ENCODE measurements around the gene RFWD3.

DNA sequence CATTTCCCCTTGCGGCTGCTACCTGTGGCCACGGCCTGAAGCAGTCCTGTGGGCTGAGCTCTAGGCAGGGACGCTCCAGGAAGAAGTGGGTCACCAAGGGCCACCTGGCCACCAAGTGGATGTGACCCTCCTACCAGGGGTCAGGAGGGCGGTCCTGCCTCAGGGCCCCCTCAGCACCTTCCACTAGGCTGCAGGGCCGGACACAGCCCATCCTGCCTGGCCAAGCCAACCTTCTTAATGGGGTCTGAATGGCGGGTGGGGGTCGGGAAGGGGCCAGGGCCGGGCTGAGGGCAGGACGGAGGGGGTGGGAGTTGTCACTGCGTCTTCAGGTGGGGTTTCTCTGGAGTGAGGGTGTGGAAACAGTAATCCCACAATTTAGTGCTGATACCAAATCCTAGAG, 47.2 kb upstream of the RFWD3 start:
- no peak for TF ChIP-seq BHLHE40 (IDR thresholded peaks at IDR 0.05; ENCODE audit: borderline replicate concordance)
- no peak for TF ChIP-seq ARNT (IDR thresholded peaks at IDR 0.05)
- TF ChIP-seq SUZ12 (IDR thresholded peaks at IDR 0.05), result no peak
- TF ChIP-seq FOXM1 (IDR thresholded peaks at IDR 0.05; ENCODE audit: borderline replicate concordance), result no peak
- TF ChIP-seq FOXK2 (IDR thresholded peaks at IDR 0.05), result no peak
- TF ChIP-seq NFRKB (IDR thresholded peaks at IDR 0.05), result no peak
- TF ChIP-seq HDGF (IDR thresholded peaks at IDR 0.05; ENCODE audit: borderline replicate concordance), result no peak
- TF ChIP-seq FOXA1 (IDR thresholded peaks at IDR 0.05), result no peak
- no peak for TF ChIP-seq PKNOX1 (IDR thresholded peaks at IDR 0.05)
- TF ChIP-seq ELF4 (IDR thresholded peaks at IDR 0.05), result no peak

Data from HEK293T (cell line).